Astrocyte of the spinal cord (primary cell): ENCODE data around the gene NFU1.

Experiments used
- DNase-seq: peaks from one replicate; pipeline ENCODE4 v3.0.0; 2011; ENCODE audit warnings: low read depth, low spot score
- H3K4me3 ChIP-seq: 2 replicates; pipeline ENCODE4 v1.5.1; 2011; ENCODE audit warnings: low read depth, mild to moderate bottlenecking, low read length, moderate library complexity
- CTCF ChIP-seq: IDR thresholded peaks from 2 replicates; pipeline ENCODE4 v1.5.1; 2012; ENCODE audit warnings: low read depth, mild to moderate bottlenecking, low read length, inconsistent platforms
- in situ Hi-C: cut with HindIII; loops from 2 replicates; pipeline ENCODE4 v1.10.0; 2017; ENCODE audit warnings: low sequenced_read_pairs

The NFU1 gene

GRCh38 chr2:69397234-69397633 lies 40.0 kb downstream of the NFU1 start:
- no peak overlapping the region for H3K4me3 ChIP-seq
- no peak for DNase-seq
- no peak for TF ChIP-seq CTCF
- in situ Hi-C loops, result no loop called here

GRCh38 chr2:69395866-69396265 lies 41.4 kb downstream of the NFU1 start:
- in situ Hi-C loops, result no loop called here
- TF ChIP-seq CTCF, result no peak
- DNase-seq, result no peak
- no peak overlapping the region for H3K4me3 ChIP-seq

GRCh38 chr2:69393963-69394362 lies 43.3 kb downstream of the NFU1 start:
- in situ Hi-C loops, result no loop called here
- TF ChIP-seq CTCF, result no peak
- no peak for DNase-seq
- no peak overlapping the region for H3K4me3 ChIP-seq

- no peak overlapping the region for H3K4me3 ChIP-seq
- DNase-seq, result no peak
- TF ChIP-seq CTCF, result no peak
- in situ Hi-C loops, result no loop called here
Observed at GRCh38 chr2:69390471-69390870, 46.8 kb downstream of the NFU1 start.

GRCh38 chr2:69390001-69390400 lies 47.2 kb downstream of the NFU1 start:
- no peak for DNase-seq
- no peak overlapping the region for H3K4me3 ChIP-seq
- in situ Hi-C loops, result no loop called here
- TF ChIP-seq CTCF, result no peak

GRCh38 chr2:69389271-69389670 lies 48.0 kb downstream of the NFU1 start:
- no peak overlapping the region for H3K4me3 ChIP-seq
- in situ Hi-C loops, result no loop called here
- DNase-seq, result no peak
- no peak for TF ChIP-seq CTCF
